ENCODE data around the gene SEC31A.
"Not testable (repeated sequence)": the region's sequence is repeated elsewhere in the genome, so short reads cannot be mapped to it uniquely, and the experiment has no call there.

The SEC31A gene

DNA sequence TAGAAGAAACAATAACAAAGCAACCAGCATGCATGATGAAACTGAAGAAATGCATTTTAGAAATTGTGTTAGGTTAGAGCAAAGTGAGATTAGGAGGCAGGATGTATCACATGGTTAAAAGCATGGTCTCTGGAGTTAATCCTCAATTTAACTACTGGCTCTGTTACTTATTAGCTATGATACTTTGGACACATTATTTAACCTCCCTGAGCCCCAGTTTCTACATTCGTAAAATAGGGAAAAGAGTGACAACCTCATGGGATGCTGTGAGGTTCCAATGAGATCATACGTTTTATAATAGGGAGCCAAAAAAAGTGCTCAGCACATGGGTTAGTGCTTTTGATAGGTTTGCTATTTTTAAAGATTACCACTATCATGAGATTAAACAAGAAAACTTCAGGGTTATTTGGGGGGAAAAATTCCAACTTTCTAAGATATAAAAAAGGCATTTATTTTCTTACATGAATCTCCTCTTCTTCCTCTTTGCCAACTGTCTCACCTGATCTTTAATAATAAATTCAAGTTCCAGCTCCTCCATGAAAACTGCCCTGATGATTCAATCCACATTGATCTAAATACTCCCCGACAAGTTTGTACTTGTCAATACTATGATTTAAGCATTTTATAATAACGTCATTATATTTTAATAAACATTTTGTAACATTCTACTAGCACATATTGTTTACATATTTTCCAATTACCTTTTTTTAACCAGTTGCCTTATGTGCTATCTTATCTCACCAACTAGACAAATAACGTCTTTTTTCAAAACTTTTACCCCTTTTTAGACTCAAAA lies 4.6 kb downstream of the SEC31A start:
- in situ Hi-C loops (cut with HindIII; ENCODE audit: low pct_unique_long_range_greater_than_20kb, low sequenced_read_pairs), result no loop called here
- DNase-seq (ENCODE audit: low read depth in 1 of 2, low spot score in 1 of 2), result no peak
- TF ChIP-seq JUND (IDR thresholded peaks at IDR 0.05; ENCODE audit: low read depth), result no peak

DNA sequence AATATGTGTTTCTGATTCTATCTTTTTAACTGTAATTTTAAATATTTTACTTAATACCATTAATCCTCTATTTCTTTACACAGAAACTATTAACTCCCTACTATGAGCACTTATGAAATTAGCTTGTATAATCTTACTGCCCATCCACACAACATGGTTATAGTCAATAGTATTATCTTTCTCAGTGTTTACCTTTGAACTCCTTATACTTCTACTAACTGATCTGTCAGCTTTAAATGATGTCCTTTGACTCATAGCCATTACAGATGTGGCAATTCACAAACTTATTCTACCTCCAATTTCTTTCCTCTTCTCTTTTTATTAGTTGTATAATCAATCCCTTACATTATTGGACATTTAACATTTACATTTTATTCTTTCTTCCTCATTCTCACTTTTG lies 5.5 kb downstream of the SEC31A start:
- TF ChIP-seq JUND (IDR thresholded peaks at IDR 0.05; ENCODE audit: low read depth), result no peak
- no peak for DNase-seq (ENCODE audit: low read depth in 1 of 2, low spot score in 1 of 2)
- in situ Hi-C loops (cut with HindIII; ENCODE audit: low pct_unique_long_range_greater_than_20kb, low sequenced_read_pairs), result no loop called here

DNA sequence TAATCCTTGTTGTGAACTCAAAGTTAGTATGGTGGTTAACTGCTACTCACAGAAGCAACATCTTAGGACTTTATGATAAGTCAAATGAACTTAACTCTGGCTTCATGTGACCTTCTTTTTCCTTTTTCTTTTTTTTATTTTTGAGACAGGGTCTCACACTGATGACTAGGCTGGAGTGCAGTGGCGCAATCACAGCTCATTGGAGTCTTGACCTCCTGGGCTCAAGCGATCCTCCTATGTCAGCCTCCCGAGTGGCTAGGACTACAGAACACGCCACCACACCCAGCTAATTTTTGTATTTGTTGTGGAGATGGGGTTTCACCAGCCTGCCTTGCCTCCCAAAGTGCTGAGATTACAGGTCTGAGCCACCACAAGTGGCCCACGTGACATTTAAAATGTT lies 22.4 kb downstream of the SEC31A start:
- DNase-seq (ENCODE audit: low read depth in 1 of 2, low spot score in 1 of 2), result no peak
- in situ Hi-C loops (cut with HindIII; ENCODE audit: low pct_unique_long_range_greater_than_20kb, low sequenced_read_pairs), result no loop called here
- TF ChIP-seq JUND (IDR thresholded peaks at IDR 0.05; ENCODE audit: low read depth), result no peak

DNA sequence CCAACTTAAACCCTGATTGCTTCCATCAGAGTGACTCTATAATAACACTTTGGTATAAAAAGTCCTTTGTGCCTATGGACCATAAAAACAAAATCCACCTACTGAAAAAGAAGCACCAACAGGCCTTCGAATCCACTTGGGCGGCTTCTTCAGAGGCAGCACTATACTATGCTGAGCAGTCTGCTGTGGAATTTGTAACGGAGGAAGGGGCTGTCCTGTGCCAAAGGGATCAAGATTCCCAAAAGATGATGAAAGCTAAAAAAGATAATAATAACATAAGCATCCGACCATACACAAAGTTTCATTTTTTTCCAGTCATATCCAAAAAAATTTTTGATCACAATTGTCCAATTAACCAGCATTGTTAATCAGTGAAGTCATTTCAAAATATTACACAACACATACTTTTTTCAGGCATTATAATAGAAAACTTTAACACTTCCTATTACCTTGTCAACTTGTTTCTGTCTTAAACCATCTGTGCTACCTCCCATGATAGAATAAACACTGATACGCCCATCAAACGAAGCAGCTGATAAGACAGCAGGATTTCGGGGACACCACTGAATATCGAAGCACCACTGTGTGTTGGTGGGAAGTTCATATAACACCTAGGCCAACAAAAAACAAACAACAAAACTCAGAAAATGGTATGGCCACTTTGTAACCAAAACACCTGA lies 24.1 kb downstream of the SEC31A start:
- in situ Hi-C loops (cut with HindIII; ENCODE audit: low pct_unique_long_range_greater_than_20kb, low sequenced_read_pairs), result no loop called here
- TF ChIP-seq JUND (IDR thresholded peaks at IDR 0.05; ENCODE audit: low read depth), result no peak
- no peak for DNase-seq (ENCODE audit: low read depth in 1 of 2, low spot score in 1 of 2)

DNA sequence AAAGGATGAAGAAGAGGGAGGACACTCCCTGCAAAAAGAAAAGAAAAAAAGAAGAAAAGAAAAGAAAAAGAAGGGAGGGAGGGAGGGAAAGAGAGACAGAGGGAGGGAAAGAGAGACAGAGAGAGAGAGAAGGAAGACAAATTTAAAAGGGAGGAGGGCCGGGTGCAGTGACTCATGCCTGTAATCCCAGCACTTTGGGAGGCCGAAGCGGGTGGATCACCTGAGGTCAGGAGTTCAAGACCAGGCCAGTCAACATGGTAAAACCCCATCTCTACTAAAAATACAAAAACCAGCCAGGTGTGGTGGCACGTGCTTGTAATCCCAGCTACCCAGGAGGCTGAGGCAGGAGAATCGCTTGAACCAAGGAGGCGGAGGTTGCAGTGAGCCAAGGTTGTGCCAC lies 24.9 kb downstream of the SEC31A start:
- in situ Hi-C loops (cut with HindIII; ENCODE audit: low pct_unique_long_range_greater_than_20kb, low sequenced_read_pairs); DNase-seq (ENCODE audit: low read depth in 1 of 2, low spot score in 1 of 2): not testable (repeated sequence)

DNA sequence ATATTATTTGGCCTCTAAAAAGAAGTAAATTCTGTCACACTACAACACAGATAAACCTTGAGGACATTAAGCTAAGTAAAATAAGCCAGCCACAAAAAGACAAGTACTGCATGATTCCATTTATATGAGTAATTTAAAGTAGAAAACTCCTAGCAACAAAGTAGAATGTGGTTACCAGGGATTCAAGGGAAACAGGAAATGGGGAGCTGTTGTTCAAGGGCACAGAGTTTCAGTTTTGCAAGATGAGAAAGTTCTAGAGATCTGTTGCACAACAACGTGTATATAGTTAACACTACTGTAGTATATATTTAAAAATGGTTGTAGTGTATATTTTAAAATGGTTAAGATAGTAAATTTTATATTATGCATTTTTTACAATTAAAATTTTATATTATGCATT lies 25.4 kb downstream of the SEC31A start:
- no peak for TF ChIP-seq JUND (IDR thresholded peaks at IDR 0.05; ENCODE audit: low read depth)

DNA sequence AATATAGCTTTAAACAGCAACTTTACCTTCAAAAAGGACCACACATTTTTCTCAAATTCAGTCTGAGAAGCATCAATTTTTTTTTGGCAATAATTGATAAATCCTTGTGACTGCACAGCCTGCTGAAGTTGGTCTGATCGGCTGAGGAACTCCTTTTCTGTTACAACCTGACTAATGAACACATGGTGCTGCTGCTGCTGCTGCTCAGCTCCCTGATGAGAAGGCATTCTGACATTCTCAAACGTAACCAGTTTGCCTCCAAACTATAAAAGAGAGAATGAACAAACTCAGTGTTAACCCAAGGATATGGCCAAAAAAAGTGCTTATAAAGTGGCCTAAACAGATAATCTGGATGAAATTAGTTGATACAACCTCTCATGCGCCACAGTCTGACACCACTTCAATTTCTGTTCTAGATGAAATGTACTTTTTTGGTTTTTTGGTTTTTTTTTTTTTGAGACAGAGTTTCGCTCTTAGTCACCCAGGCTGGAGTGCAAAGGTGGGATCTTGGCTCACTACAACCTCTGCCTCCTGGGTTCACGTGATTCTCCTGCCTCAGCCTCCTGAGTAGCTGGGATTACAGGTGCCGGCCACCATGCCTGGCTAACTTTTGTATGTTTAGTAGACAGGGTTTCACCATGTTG lies 26.5 kb downstream of the SEC31A start:
- in situ Hi-C loops (cut with HindIII; ENCODE audit: low pct_unique_long_range_greater_than_20kb, low sequenced_read_pairs), result no loop called here
- no peak for DNase-seq (ENCODE audit: low read depth in 1 of 2, low spot score in 1 of 2)
- no peak for TF ChIP-seq JUND (IDR thresholded peaks at IDR 0.05; ENCODE audit: low read depth)

More for the DNA sequence above, 25.4 kb downstream of the SEC31A start:
- no peak for DNase-seq (ENCODE audit: low read depth in 1 of 2, low spot score in 1 of 2)
- in situ Hi-C loops (cut with HindIII; ENCODE audit: low pct_unique_long_range_greater_than_20kb, low sequenced_read_pairs), result no loop called here

DNA sequence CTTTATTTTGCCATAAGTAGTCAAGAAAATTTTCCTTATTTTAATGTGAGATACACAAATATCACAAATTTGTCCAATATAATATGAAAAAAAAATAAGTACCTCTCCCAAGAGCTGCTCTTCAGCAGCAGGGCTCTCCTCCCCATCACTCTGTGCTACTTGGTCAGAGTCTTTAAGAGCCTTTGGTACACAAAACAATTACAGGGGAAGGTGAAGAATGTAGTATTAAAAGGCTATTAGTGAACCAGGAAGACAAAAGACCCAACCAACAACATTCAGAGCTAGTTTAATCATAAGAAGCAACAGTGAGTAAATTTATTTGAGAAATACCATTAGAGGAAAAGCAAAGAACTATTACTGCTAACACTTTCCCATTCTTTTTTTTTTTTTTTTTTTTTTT lies 29.4 kb downstream of the SEC31A start:
- in situ Hi-C loops (cut with HindIII; ENCODE audit: low pct_unique_long_range_greater_than_20kb, low sequenced_read_pairs), result no loop called here
- TF ChIP-seq JUND (IDR thresholded peaks at IDR 0.05; ENCODE audit: low read depth), result no peak
- no peak for DNase-seq (ENCODE audit: low read depth in 1 of 2, low spot score in 1 of 2)

DNA sequence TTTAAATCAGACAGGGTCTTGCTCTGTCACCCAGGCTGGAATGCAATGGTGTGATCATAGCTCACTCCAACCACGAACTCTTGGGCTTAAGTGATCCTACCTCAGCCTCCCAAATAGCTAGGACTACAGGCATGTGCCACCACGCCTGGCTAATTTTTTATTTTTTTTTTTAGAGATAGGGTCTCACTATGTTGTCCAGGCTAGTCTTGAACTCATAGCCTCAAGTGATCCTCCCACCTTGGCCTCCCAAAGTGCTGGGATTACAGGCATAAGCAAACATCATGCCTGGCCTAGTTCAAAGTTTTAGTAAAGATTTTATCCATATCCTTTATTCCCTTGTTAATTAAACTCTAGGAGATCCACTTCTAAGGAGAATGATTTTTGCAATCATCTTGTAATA lies 30.5 kb downstream of the SEC31A start:
- in situ Hi-C loops (cut with HindIII; ENCODE audit: low pct_unique_long_range_greater_than_20kb, low sequenced_read_pairs); DNase-seq (ENCODE audit: low read depth in 1 of 2, low spot score in 1 of 2): not testable (repeated sequence)

DNA sequence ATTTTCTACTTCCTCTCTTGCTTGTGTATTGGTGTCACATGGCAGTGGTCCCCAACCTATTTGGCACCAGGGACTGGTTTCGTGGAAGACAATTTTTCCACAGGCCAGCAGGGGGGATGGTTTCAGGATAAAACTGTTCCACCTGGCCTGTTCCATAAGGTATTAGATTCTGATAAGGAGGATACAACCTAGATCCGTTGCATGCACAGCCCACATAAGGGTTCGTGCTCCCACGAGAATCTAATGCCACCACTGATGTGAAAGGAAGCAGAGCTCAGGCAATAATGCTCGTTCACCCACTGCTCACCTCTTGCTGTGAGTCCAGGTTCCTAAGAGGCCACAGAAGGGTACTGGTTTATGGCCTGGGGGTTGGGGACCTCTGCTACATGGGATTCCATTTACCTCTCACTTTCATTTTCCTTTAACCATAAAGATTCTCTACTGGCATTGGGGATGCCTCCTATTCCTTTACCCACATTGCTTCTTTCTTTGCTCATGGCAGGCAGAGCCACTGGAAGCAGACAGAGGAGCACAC lies 38.1 kb downstream of the SEC31A start:
- DNase-seq (ENCODE audit: low read depth in 1 of 2, low spot score in 1 of 2), result peak in 1 of 2 experiments; percentile 1
- TF ChIP-seq JUND (IDR thresholded peaks at IDR 0.05; ENCODE audit: low read depth), result no peak
- in situ Hi-C loops (cut with HindIII; ENCODE audit: low pct_unique_long_range_greater_than_20kb, low sequenced_read_pairs), result no loop called here

DNA sequence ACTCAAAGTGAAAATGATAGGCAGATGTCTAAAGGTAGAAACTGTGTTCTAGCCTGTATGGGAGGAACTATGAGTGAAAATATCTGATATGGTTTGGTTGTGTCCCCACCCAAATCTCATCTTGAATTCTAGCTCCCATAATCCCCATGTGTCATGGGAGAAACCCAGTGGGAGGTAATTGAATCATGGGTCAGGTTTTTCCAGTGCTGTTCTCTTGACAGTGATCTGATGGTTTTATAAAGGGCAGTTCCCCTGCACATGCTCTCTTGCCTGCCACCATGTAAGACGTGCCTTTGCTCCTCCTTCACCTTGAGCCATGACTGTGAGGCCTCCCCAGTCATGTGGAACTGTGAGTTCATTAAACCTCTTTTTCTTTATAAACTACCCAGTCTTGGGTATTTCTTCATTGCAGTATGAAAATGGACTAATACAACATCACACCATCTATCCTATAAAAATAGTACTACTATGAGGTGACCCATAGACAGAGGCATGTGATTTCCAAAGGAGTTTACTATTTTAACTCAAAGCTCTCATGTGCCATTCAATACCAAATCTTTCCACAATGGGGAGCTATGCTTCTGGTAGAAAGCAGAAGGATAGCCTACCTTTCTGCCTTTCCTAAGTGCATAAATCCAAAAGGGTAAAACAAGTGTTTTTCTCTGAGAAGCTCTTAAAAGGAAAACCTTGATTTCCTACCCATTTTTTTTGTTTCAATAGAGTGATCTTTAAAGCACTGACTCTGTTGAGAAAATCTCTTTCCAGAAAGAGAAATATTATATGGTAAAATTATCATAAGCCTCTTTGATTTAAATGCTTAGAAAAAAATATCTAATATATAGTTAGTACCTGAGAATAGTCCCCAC lies 38.8 kb downstream of the SEC31A start:
- TF ChIP-seq JUND (IDR thresholded peaks at IDR 0.05; ENCODE audit: low read depth), result no peak
- in situ Hi-C loops (cut with HindIII; ENCODE audit: low pct_unique_long_range_greater_than_20kb, low sequenced_read_pairs), result no loop called here
- peak in 1 of 2 experiments; percentile 52 for DNase-seq (ENCODE audit: low read depth in 1 of 2, low spot score in 1 of 2)

DNA sequence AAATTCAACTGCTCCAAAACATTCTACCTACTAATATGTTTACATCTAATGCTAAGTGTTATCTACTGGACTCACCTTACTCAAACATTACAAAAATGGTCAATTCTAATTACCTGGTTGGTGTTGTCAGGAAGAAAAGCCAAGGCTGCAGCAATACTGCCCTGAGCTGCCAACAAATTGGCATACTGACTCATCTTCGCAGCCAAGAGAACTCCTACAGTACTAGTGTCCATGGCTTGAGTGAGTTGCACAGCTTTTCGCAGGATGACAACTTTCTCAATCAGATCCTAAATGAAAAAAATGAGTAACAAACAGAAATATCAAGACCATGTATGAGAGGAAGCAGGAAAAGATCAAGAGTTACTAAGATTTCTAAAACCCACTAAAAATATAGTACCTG lies 39.6 kb downstream of the SEC31A start:
- TF ChIP-seq JUND (IDR thresholded peaks at IDR 0.05; ENCODE audit: low read depth), result no peak
- in situ Hi-C loops (cut with HindIII; ENCODE audit: low pct_unique_long_range_greater_than_20kb, low sequenced_read_pairs), result no loop called here
- DNase-seq (ENCODE audit: low read depth in 1 of 2, low spot score in 1 of 2), result no peak
